HG03175 (cell line): ENCODE data around the gene WWC1.

Source experiments
- ATAC-seq: cut with Tn5 transposase; IDR thresholded peaks from one replicate; pipeline ENCODE4 v1.9.1; 2021; ENCODE audit warnings: mild to moderate bottlenecking, moderate library complexity; ENCODE audit not compliant: unreplicated experiment

WWC1 gene

DNA sequence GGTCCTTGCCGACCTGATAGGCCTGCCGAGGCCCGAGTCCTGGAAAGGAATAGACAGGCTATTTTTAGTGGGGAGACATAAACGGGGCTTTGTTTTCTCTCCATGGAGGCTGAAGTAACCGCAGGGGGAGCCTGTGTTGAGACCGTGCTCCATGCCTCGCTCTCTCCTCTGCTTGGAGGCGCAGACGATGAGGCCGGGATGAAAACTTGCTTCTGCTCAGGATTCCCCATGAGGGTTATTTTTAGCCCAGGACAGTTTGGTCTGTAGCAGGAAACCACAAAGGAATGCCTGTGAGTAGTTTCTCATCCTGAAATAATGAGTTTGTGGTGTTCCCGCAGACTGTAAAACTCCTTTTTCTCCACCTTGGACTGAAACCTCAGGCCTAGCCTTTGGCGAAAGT, 112.9 kb downstream of the WWC1 start:
- ATAC-seq = no peak

DNA sequence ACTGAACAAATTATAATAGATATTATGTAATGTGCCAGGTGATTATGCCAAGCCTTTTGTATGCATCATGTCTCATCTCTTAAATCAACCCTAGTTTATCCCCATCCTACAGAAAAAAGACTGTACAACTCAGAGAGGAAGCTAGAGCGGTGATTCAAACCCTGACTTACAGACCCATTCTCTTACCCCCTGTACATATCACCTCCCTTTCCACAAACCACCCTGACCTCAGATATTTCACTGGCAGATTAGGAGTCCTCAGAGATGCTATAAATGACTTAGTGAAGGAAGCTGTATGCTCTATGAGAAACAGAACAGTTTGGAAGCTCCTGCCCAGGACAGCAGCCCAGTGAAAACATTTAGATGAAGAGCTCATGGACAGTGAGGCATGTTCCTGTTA, 115.8 kb downstream of the WWC1 start:
- no peak for ATAC-seq

DNA sequence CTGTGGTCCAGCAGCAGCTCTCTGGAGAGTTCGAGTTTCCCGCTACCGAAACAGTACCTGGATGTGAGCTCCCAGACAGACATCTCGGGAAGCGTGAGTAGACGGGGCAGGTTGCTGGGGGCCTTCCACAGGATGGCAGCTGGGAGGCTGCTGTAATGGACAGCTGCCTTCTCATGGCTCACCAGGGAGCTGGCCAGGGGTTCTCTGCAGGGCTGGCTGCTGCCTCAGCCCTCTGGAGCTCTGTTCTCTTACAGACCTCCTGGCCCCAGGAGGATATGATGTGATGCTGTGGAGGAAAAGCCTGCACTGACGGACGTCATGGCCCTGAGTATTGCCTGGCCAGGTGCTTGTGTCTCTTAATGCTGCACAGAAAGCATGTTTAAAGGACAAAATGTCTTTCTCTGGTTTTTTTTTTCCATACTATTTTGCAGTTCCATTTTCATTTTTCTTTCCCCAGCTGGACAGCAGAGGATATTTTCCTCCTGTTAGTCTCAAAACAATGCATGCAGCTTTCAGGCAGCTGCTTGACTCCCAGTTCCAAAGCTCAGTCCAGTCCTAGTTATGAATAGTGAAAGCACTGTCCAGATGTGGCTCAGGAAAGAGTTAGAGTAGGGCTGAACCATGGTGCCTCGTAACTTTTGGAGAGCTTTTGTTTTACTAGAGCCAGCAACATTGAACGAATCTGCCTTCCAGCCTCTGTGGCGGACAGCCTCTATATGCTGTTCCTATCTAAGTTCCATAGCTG, 117.3 kb downstream of the WWC1 start:
- no peak for ATAC-seq

DNA sequence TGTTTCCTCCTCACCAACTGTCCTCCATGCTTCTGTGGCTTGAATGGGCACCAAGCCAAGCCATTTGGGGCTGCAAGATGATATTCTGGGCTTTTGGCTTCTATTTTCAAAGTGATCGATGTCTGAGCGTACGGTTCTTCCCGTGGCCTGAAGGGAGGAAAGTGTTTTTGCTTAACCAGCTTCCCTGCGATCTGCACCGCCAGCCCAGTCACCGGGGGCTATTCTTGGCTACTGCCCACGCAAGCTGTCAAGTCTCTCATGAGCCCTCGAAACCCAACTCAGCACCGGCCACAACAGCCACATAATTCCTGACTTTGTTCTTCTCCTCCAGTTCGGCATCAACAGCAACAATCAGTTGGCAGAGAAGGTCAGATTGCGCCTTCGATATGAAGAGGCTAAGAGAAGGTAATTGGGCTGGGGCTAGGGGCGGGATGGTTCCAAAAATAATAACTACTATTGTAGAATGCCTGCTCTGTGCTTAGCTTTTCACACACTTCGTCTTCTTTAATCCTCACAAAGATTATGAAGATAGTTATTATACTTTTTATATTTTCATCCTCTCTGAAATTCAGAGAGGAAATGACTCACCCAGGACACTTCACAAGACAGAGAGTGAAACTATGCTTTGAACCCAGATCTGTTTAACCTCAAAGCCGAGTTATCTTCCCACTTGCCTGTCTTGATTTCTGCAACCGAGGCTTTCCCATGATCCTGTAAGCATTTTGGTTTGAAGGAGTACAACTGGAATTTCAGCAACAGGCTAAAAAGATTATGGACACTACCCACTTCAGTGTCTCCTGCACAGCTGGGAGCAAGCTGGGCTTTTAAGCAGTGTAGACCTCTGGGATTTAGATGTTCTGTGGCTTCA, 118.4 kb downstream of the WWC1 start:
- ATAC-seq = no peak

DNA sequence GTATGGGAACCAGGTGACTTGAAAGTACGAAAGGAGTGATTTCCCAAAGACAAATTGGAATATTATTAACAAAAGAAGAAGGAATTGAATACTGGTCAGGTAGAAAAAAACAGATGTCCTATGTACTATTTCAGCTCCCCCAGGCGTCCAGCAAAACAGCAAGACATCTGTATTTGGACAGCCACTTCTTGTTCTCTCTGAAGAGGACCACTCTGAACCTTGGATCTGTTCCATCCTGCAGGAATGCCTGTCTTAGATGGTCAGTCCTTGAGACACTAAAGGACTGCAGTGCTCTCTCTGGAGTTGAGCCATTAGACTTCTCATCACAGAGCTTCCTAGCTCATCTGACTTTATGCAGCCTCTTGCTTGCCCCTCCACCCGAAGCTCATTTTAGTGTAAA, 120.4 kb downstream of the WWC1 start:
- ATAC-seq = no peak

DNA sequence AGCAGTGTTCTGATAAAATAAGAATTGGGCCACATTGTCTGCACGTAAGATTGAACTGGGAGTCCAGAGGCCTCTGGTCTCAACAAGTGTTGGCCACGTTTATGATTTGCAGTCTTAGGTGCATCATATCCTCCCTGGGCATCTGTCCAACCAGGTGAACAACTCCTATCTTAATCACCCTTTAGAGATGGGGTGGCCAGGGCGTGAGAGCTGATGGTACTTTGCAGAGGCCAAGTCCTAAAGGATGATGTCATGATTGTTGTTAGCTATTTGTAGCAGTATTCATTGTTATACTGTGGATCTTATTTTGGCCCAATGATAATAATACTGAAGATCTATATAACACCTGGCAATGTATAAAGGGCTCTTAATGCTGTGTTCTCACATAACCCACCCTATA, 121.6 kb downstream of the WWC1 start:
- ATAC-seq = no peak

DNA sequence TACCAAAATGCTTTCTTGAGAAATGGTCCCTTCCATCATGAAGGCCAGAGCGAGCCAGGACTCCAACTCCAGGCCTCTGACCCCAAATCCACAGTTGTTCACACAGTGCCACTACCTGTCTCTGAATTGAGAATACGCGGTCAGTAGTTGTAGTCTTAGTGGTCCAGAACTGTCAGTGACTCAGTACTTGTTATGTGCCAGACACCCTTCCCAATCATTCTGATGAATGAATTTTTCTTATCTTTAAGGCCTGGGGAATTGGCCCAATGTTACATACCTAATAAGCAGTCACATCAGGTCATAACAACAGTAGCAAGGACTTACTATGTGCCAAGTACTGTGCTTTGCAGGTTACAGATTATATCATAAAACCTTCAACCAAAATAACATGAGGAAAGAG, 122.2 kb downstream of the WWC1 start:
- no peak for ATAC-seq

DNA sequence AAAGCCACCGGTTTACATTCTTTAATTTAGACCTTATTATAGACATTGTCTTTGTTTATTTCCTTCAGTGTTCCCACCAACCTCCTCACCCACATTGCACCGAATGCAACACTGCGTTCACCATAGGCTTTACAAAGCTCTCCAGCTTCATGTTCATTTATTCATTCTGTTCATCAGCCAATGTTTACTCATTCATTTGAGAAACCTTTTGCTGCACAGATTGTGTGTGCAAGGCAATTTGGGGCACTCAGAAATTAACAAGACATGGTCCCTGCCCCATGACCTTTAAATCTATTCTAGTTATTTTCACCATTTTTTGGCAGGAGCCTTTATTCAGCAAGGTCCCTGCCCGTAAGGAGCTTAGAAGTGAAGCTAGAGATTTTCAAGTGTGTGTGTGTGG, 124.0 kb downstream of the WWC1 start:
- ATAC-seq = no peak

DNA sequence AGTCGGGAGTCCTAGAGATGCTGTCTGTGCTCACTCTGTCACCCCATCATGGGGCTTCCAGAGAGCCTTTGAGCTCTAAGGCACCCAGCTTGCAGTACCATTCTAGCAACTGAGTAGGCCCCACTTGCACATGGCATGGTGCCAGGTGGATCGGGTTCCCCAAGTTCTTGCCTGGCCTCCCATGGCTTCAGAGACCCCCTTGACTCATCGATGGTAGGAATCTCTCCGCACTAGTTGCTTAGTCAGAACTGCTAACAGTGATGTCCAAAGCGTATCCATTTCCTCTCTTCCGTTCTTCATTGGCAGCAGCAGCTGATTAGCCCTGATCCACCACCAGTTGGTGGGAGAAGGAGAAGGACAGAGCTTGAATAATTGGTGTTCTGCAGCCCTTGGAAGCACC, 124.5 kb downstream of the WWC1 start:
- ATAC-seq = no peak

DNA sequence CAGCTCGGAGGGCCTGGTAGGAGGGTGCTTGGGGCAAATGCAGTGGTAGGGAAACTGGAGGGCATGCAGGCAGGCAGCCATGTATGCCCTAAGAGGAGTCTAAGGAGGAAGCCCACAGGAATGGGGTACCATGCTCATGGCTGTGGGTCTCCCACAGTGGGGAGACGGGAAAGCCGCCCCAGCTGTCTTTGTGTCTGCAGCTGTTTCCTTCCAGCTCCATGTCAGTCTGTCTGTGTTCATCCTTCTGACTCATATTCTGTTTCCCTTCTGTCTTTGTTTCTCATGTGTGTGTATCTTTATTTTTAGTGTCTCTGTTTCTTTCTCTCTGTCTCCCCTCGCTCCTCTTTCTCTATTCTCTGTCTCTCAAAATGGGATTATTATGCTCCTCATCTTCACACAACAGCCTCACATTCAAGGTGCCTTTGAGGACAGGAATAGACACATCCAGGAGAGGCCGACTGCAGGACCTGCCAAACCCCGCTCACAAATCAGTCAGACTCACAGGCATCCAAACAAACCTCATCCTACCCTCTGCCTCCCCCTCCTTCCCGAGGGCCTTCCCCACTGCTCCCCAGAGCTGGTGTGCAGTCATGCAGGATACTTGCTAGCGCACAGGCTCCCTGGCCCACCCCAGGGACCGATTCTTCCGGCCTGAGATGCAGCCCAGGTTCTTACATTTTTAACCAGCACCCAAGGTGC, 126.4 kb downstream of the WWC1 start:
- ATAC-seq = no peak

DNA sequence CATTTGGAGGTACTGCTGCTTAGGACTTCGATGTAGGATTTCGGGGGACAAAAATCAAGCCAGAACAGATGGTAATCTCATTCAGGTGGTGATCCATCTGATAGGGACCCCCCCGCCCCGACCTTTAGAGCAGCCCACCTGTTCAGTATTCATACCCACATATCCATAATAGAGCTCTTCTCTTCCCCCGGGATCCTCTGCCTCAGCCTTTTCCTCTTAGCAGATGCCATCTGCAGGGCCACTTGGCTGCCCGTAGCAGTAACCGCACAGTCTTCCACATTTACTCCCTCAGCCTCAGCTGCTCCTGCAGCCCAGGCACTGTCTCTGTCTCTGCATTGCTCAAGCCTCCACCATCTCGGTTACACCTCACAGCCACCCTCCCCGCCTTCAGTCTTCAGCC, 129.0 kb downstream of the WWC1 start:
- no peak for ATAC-seq

DNA sequence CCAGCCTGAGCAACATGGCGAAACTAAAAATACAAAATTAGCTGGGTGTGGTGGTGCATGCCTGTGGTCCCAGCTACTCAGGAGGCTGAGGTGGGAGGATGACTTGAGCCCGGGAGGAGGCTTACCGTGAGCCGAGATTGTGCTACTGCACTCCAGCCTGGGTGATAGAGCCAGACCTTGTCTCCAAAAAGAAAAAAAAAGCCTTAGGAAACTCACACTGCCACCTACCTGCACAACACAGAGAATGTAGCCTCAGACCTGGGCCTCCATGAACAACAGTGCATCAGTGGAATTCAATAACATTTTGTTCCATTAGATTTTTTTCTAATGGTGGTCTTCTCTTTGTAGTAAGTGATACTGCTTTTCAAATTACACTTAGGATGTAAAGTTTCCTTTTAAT, 131.0 kb downstream of the WWC1 start:
- ATAC-seq = no peak

DNA sequence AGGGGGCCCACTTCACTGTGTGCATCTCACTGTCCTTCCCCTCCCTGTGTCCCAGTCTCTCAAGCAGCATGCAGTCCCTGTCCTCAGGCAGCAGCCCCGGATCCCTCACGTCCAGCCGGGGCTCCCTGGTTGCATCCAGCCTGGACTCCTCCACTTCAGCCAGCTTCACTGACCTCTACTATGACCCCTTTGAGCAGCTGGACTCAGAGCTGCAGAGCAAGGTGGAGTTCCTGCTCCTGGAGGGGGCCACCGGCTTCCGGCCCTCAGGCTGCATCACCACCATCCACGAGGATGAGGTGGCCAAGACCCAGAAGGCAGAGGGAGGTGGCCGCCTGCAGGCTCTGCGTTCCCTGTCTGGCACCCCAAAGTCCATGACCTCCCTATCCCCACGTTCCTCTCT, 132.0 kb downstream of the WWC1 start:
- no peak for ATAC-seq

DNA sequence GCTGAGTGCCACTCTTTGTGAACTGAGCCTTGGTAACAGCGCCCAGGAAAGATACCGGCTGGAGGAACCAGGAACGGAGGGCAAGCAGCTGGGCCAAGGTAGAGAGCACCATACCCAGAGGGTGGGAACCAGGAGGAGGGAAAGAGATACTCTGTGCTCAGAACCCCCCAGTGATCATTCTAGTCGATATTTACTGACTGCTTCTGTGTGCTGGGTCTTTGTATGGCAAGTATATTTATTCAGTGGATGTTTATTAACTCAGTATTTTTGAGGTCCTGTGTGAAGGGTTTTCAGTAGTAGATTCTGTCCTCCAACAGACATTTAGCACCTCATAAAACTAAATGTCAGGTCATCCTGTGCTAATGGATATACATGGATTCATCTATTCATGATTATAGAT, 132.5 kb downstream of the WWC1 start:
- no peak for ATAC-seq

DNA sequence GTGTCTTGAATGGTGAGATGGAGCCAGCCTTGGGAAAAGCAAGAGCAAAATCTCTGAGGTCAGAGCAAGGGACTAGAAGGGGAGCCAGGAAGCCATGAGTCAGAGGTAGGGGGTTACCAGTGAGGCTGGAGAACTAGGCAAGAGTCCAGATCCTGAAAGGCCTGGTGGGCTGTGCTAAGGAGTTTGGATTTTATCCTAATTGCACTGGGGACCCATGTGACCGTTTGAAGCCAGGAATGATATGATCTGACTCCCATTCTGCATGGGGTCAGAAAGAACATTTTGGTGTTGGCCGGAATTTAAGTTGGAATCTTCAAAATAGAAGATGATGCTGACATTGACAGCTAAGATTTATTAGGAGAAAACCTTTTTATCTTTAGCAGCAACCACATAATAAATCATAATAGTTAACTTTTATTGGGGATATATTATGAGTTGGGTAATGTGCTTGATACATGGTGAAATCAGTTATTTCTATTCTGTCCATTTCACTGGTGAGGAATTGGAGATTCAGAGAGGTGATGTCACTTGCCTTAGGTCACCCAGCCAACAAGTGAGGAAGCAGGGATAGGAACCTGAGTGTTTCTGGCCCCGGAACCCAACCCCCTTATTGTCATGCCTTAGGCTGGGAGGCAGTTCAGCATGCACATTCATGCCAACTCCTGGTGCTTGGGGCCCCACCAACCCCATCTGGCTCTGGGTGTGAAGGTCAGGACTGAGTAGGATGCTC, 133.3 kb downstream of the WWC1 start:
- ATAC-seq = no peak

DNA sequence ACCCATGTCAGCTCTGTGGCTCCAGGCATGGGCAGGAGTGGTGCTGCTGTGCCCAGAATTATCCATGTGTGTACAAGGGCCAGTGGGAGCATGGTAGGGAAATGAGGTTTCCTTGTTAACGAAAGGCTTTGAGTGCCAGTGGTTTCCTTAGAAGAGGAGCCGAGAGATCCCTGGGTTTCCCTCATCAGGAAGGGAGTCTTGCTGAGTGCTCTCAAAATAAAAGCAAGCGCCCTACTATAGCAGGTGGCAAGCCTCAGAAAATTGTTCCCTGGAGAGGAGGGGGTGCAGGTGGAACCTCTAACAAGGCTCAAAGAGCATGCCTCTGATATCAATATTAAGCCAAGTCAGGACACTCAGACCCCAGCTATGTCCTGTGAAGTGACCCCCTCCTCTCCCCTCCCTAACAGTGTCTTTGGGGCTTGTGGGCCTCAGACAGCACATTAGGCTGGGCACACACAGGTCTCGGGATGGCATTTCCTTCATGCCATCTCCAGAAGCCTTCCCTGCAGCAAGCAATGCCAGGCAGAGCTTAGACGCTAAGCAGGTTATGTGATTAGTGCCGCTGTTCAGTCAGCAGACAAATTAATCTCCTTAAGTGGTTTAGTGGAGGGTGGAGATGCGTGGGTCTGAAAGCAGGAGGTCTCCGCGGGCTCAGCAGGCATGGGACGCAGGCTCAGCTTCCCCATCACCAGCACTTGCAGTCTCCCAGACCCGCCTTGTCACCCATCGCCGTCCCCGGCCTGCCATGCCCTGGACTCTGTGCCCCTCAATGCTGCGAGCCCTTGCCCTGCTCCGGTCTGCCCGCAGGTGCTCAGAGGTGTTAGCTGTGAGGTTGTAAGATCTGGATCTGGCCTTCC, 134.8 kb downstream of the WWC1 start:
- ATAC-seq = no peak

DNA sequence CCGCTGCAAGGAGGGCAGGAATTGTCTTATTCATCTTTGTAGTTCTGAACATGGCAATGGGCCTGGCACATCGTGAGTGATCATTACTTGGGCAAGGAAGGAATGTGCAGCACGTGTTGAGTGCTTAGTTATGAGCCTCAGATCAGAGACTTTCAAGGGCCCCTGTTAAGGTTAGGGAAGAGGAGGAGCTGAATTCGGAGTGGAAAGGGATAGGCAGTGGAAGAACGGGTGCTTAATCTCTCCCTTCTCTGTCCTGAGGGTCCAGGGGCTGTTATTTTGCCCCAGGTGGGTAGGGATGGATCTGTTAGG, 135.4 kb downstream of the WWC1 start:
- ATAC-seq = no peak

DNA sequence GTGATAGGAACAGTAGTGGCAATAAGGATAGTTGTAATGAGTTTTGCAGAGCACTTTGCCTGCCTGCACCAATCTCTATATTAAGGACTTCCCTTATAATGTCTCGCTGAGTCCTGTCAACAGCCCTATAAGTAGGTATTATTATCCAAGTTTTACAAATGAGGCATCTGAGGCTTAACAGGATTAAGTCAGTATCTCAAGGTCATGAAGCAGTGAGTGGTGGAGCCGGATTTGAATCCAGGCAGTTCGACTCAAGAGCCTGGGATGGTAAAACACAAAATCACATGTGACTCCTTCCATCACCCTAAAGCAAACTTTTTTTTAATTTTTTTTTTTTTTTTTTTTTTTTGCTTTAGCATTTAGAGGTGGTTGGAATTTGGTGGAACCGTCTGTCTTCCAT, 135.8 kb downstream of the WWC1 start:
- ATAC-seq = no peak

DNA sequence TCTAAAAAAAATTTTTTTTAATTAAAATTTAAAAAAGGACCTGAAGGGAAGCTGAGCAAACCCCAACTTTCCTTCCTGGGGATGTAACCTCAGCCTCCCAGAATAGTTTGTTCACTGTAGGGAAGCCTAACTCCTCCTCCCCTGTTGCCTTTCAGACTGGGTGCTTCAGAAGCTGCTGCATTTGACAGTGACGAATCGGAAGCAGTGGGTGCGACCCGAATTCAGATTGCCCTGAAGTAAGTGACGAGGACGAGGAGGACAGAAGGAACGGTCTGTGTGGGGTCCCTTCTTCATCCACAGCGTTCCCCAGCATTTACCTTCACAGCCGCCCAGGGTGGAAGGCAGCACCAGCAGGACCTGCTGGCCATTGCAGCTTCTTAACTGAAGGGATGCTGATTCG, 137.1 kb downstream of the WWC1 start:
- no peak for ATAC-seq

DNA sequence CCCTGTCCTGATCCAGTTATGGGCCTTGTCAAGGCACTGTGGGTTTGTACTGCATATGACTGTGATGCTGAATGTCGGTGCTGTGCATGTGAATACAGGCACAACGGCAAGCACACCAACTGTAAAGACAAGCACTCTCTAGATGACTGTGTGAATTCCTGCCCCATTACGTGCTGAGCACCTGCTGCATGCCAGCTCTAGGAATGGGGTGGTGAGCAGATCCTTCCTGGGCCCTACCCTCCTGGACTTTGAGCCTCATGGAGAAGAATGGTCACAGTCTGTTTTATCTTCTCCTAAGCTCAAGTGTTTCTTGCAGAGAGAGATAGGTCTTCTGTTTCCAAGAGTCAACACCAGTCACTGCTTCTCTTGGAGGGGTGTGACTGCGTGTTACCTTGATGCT, 138.9 kb downstream of the WWC1 start:
- no peak for ATAC-seq
